Activated CD8-positive, alpha-beta memory T cell treated with anti-CD3 and anti-CD28 coated beads for 36 hours (primary cell): ENCODE data around the gene PLSCR3. TPM values are rescaled to one million over a fixed set of nuclear protein-coding genes. Genes with fewer than 3 reads are reported as not detected.

Source experiments
- CTCF ChIA-PET: fragments of 350-600 bp; sonication (Branson Sonifier 250); formaldehyde crosslinking; loops from one replicate; lab custom pipeline; 2021; ENCODE audit warnings: antibody characterized with exemption; lab: Charles Lee
- POLR2A ChIA-PET: fragments of 350-600 bp; sonication (Branson Sonifier 250); formaldehyde crosslinking; loops from one replicate; lab custom pipeline; 2021; ENCODE audit warnings: antibody characterized with exemption; lab: Charles Lee
- total RNA-seq, 2 experiments: library from RNA; stranded (reverse); gene quantifications; one replicate each; pipeline ENCODE4 v1.2.3, GENCODE V29; 2021

Gene PLSCR3
- total RNA-seq, result 10 to 100 TPM; 70.8 to 74.4 TPM

GRCh38 chr17:7394452-7395191 is at the start of gene PLSCR3:
PLSCR3 (minus strand) TSS chr17:7394525; CDS start chr17:7394110, 415 bp downstream.
- CTCF ChIA-PET, result interaction anchor here (1.0 to 1.7 kb wide), 4 partner anchors 11 to 85 kb away, joined by 3 to 9 read pairs (median 4); partner anchors contain the start of genes TMEM102, TMEM95 and ZBTB4
- POLR2A ChIA-PET, result interaction anchor here (1.1 to 1.5 kb wide), 4 partner anchors 9 to 90 kb away, joined by 3 to 9 read pairs (median 3); partner anchors contain the start of genes POLR2A, TMEM256 and ZBTB4

- ChIA-PET POLR2A (interaction anchor here (0.5 to 1.0 kb wide), 2 partner anchors 11 to 139 kb away, joined by 4 to 10 read pairs; no protein-coding TSS in a partner anchor), CTCF (interaction anchor here (0.6 to 1.6 kb wide), 3 partner anchors 40 to 117 kb away, joined by 3 read pairs; partner anchors contain the start of gene TMEM256)
Measured at GRCh38 chr17:7443499-7444485, 49.5 kb upstream of the PLSCR3 start.

GRCh38 chr17:7442142-7442541 is 47.8 kb upstream of the PLSCR3 start:
- POLR2A ChIA-PET, result no interaction called here
- CTCF ChIA-PET, result interaction anchor here (1.1 to 2.6 kb wide), 2 partner anchors 12 to 86 kb away, joined by 3 to 11 read pairs; no protein-coding TSS in a partner anchor

GRCh38 chr17:7441266-7441665 is 46.9 kb upstream of the PLSCR3 start:
- ChIA-PET POLR2A (interaction anchor here (0.6 to 0.9 kb wide), 5 partner anchors 14 to 80 kb away, joined by 3 to 6 read pairs (median 4); no protein-coding TSS in a partner anchor), CTCF (interaction anchor here (0.6 to 2.6 kb wide), 7 partner anchors 12 to 161 kb away, joined by 3 to 11 read pairs (median 3); partner anchors contain the start of gene TMEM95)

- ChIA-PET POLR2A (interaction anchor here (0.6 to 0.9 kb wide), 5 partner anchors 14 to 80 kb away, joined by 3 to 6 read pairs (median 4); no protein-coding TSS in a partner anchor), CTCF (interaction anchor here (0.6 to 2.6 kb wide), 8 partner anchors 13 to 161 kb away, joined by 3 to 11 read pairs (median 3); partner anchors contain the start of gene TMEM95)
Measured at GRCh38 chr17:7440834-7441195, 46.5 kb upstream of the PLSCR3 start.

GRCh38 chr17:7440113-7440833 is 45.9 kb upstream of the PLSCR3 start:
- CTCF ChIA-PET, result interaction anchor here (0.6 to 2.6 kb wide), 5 partner anchors 13 to 86 kb away, joined by 3 to 11 read pairs (median 3); partner anchors contain the start of gene TMEM95
- POLR2A ChIA-PET, result interaction anchor here (0.9 kb wide), 1 partner anchor 15 kb away, joined by 3 read pairs; no protein-coding TSS in a partner anchor

- POLR2A ChIA-PET, result no interaction called here
- CTCF ChIA-PET, result interaction anchor here (1.7 to 2.6 kb wide), 2 partner anchors 83 to 85 kb away, joined by 5 to 11 read pairs; partner anchors contain the start of gene TMEM95
Measured at GRCh38 chr17:7439462-7440112, 45.3 kb upstream of the PLSCR3 start, which contains the start of gene FGF11. FGF11 (plus strand) TSS chr17:7439512; CDS start chr17:7439621, 109 bp downstream.

- ChIA-PET POLR2A (interaction anchor here (0.8 kb wide), 1 partner anchor 36 kb away, joined by 3 read pairs; no protein-coding TSS in a partner anchor), CTCF (interaction anchor here (1.2 to 1.3 kb wide), 2 partner anchors 82 to 122 kb away, joined by 3 to 6 read pairs; no protein-coding TSS in a partner anchor)
Measured at GRCh38 chr17:7438656-7439460, 44.5 kb upstream of the PLSCR3 start.

GRCh38 chr17:7437950-7438614 is 43.8 kb upstream of the PLSCR3 start:
- ChIA-PET POLR2A (interaction anchor here (0.8 kb wide), 1 partner anchor 35 kb away, joined by 3 read pairs; no protein-coding TSS in a partner anchor), CTCF (interaction anchor here (0.7 to 2.3 kb wide), 5 partner anchors 38 to 123 kb away, joined by 3 to 11 read pairs (median 6); no protein-coding TSS in a partner anchor)

GRCh38 chr17:7437369-7437863 is 43.1 kb upstream of the PLSCR3 start:
- ChIA-PET POLR2A (interaction anchor here (0.6 to 1.2 kb wide), 5 partner anchors 17 to 252 kb away, joined by 3 to 11 read pairs (median 3); no protein-coding TSS in a partner anchor), CTCF (interaction anchor here (0.6 to 4.4 kb wide), 34 partner anchors 10 to 280 kb away, joined by 3 to 34 read pairs (median 4); partner anchors contain the start of genes ACAP1, DNAH2, MPDU1 and SENP3)

GRCh38 chr17:7436556-7437368 is 42.4 kb upstream of the PLSCR3 start:
- POLR2A ChIA-PET, result interaction anchor here (0.6 to 2.4 kb wide), 12 partner anchors 18 to 253 kb away, joined by 3 to 11 read pairs (median 4); partner anchors contain the start of genes MPDU1, POLR2A, SOX15 and TMEM256
- CTCF ChIA-PET, result interaction anchor here (0.6 to 4.4 kb wide), 40 partner anchors 9 to 417 kb away, joined by 3 to 34 read pairs (median 4); partner anchors contain the start of genes ACAP1, CHRNB1, DNAH2 and MPDU1

GRCh38 chr17:7435676-7436555 is 41.6 kb upstream of the PLSCR3 start:
- ChIA-PET POLR2A (interaction anchor here (1.0 to 2.4 kb wide), 8 partner anchors 32 to 153 kb away, joined by 3 to 10 read pairs (median 4); partner anchors contain the start of genes MPDU1, POLR2A, SOX15 and TMEM256), CTCF (interaction anchor here (1.0 to 4.4 kb wide), 24 partner anchors 10 to 282 kb away, joined by 3 to 34 read pairs (median 5); partner anchors contain the start of genes CHRNB1, DNAH2, MPDU1 and PLSCR3)

- POLR2A ChIA-PET, result no interaction called here
- CTCF ChIA-PET, result interaction anchor here (0.8 to 2.3 kb wide), 2 partner anchors 28 to 76 kb away, joined by 9 to 12 read pairs; partner anchors contain the start of genes TMEM256 and TMEM95
Measured at GRCh38 chr17:7432296-7432695, 38.0 kb upstream of the PLSCR3 start.
